Measurements from ENCODE around the gene FRMD5. TPM values are rescaled to one million over a fixed set of nuclear protein-coding genes. Genes with fewer than 3 reads are reported as not detected.

Gene FRMD5
- total and polyA plus RNA-seq, 7 donors: under 0.01 to 0.01 TPM; not detected in 5

GRCh38 chr15:44093836-44094235 is 101.2 kb downstream of the FRMD5 start:
- intact Hi-C loops (cut with DNase I): no loop called here
- DNase-seq (no peak), ATAC-seq (no peak)
- no peaks in the 10 kb centered on the region for H3K27me3 ChIP-seq (ENCODE audit: insufficient read depth in 3 of 3, low read length in 2 of 3)
- H3K9me3 ChIP-seq: no peaks in the 10 kb centered on the region
- TF ChIP-seq CTCF (IDR thresholded peaks at IDR 0.05): no peak
- H3K4me1 ChIP-seq: no peaks in the 10 kb centered on the region
- 95 to 99% (median 98%) methylated on average over 3 of the region's 3 CpGs for WGBS, 3 donors
- H3K27ac ChIP-seq: no peak overlapping the region
- H3K36me3 ChIP-seq (ENCODE audit: insufficient read depth in 1 of 2, low read depth in 1 of 2): no peaks in the 10 kb centered on the region
- no peak overlapping the region for H3K4me3 ChIP-seq

- Histone ChIP-seq H3K27ac (no peak overlapping the region), H3K4me1 (no peaks in the 10 kb centered on the region), H3K9me3 (no peaks in the 10 kb centered on the region), H3K36me3 (ENCODE audit: insufficient read depth in 1 of 2, low read depth in 1 of 2) (no peaks in the 10 kb centered on the region), H3K27me3 (ENCODE audit: insufficient read depth in 3 of 3, low read length in 2 of 3) (no peaks in the 10 kb centered on the region), H3K4me3 (no peak overlapping the region)
- WGBS, 3 donors: 13 to 17% (median 15%) methylated on average over 2 of the region's 2 CpGs
- no peak for TF ChIP-seq CTCF (IDR thresholded peaks at IDR 0.05)
- intact Hi-C loops (cut with DNase I): no loop called here
- ATAC-seq (no peak), DNase-seq (no peak)
Observed at GRCh38 chr15:44092221-44092620, 102.8 kb downstream of the FRMD5 start.

- intact Hi-C loops (cut with DNase I): no loop called here
- H3K36me3 ChIP-seq (ENCODE audit: insufficient read depth in 1 of 2, low read depth in 1 of 2): no peaks in the 10 kb centered on the region
- TF ChIP-seq CTCF (IDR thresholded peaks at IDR 0.05): no peak
- H3K27ac ChIP-seq: no peak overlapping the region
- WGBS, 3 donors: 53 to 67% (median 64%) methylated on average over 3 of the region's 3 CpGs
- H3K4me1 ChIP-seq: no peaks in the 10 kb centered on the region
- H3K27me3 ChIP-seq (ENCODE audit: insufficient read depth in 3 of 3, low read length in 2 of 3): no peaks in the 10 kb centered on the region
- no peak overlapping the region for H3K4me3 ChIP-seq
- DNase-seq: no peak
- no peak for ATAC-seq
- no peaks in the 10 kb centered on the region for H3K9me3 ChIP-seq
Observed at GRCh38 chr15:44087578-44088465, 107.2 kb downstream of the FRMD5 start.

GRCh38 chr15:44084770-44085169 is 110.3 kb downstream of the FRMD5 start:
- no peak for TF ChIP-seq CTCF (IDR thresholded peaks at IDR 0.05)
- 14 to 28% (median 25%) methylated on average over 2 of the region's 2 CpGs for WGBS, 3 donors
- H3K27me3 ChIP-seq (ENCODE audit: insufficient read depth in 3 of 3, low read length in 2 of 3): no peaks in the 10 kb centered on the region
- intact Hi-C loops (cut with DNase I): no loop called here
- no peaks in the 10 kb centered on the region for H3K9me3 ChIP-seq
- no peaks in the 10 kb centered on the region for H3K36me3 ChIP-seq (ENCODE audit: insufficient read depth in 1 of 2, low read depth in 1 of 2)
- DNase-seq (no peak), ATAC-seq (no peak)
- no peak overlapping the region for H3K4me3 ChIP-seq
- no peak overlapping the region for H3K27ac ChIP-seq
- H3K4me1 ChIP-seq: no peaks in the 10 kb centered on the region

All from psoas muscle (tissue), 8 donors.